ENCODE measurements around the gene ADAMTSL2.
"Not testable (repeated sequence)": the region's sequence is repeated elsewhere in the genome, so short reads cannot be mapped to it uniquely, and the experiment has no call there.

ADAMTSL2 gene

DNA sequence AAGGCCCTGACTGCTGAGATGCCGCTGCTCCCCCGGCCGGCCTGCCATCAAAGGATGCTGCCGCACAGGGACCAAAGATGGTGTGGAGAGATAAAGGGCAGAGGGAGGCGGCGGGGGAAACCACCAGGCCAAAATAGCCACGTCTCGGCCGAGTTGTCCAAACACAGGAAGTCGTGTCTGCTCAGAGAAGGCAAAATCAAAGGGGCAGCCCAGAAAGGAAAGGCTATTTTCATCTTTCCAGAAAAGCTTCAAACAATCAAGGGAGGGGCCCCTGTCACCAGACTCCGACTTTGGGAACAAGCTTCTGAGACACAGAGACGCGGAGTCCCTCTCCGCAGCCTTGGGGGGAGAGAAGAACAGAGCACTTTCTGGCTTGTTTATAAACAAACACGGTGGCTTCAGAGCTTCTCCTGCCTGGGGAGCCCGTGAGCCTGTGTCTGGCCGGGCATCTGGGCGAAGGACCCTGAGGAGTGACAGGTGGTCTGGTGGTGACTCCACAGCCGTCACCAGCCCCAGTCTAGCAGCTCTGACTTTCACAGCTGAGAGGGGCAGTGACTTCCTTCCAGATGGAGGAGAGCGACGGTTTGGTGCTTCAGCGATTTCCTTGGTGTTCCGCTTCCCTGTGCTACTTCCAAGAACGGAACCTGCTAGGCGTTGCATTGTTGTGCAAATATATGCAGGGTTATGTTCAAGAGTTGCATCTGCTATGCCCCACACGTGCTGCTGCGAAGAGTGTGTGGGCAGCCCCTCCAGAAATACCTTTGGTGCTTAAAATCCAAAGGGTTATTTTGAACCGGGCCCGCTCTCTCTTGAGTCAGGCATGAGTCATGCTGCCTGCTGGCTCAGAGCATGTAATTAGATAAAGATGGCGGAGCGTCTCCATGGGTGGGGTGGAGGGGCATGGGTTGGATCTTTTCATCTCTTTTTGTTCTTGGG lies 24.0 kb downstream of the ADAMTSL2 start:
- DNase-seq (ENCODE audit: low read depth in 2 of 2): no peak

DNA sequence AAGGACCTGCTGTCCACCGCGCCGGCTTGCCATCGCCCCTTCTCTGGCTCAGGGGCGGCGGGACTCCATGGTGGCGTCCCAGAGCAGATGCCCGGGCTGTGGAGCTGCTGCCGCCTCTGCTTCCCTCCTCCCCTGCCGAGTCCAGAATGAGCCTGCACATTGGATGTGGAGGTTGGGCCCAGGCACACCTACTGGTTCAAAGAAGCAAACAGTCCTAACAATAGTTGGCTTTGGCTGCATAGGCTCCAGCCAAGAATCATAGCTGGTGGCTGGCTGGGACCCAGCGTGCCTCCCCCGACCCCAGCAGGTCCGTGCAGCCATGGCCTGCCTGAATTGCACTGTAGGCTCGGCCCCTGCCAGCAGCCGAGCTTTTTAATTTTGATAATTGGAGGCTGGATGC lies 25.8 kb downstream of the ADAMTSL2 start:
- DNase-seq (ENCODE audit: low read depth in 2 of 2): no peak

DNA sequence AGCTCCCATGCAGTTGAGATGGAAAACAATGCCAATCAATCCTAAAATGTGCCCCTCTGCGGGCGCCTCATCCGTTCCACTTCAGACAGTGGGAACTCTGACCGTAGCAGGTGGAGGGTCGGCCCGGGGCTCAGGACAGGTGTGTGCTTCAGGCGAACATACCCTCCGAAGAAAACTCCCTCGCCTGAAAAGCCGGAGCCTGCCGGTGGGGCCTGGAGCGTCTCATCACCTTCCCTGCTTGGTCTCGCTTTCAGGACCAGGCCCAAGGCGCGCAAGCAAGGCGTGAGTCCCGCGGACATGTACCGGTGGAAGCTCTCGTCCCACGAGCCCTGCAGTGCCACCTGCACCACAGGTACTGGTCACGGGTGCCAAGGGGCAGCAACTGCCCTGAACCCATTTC lies 26.4 kb downstream of the ADAMTSL2 start:
- DNase-seq (ENCODE audit: low read depth in 2 of 2): no peak

DNA sequence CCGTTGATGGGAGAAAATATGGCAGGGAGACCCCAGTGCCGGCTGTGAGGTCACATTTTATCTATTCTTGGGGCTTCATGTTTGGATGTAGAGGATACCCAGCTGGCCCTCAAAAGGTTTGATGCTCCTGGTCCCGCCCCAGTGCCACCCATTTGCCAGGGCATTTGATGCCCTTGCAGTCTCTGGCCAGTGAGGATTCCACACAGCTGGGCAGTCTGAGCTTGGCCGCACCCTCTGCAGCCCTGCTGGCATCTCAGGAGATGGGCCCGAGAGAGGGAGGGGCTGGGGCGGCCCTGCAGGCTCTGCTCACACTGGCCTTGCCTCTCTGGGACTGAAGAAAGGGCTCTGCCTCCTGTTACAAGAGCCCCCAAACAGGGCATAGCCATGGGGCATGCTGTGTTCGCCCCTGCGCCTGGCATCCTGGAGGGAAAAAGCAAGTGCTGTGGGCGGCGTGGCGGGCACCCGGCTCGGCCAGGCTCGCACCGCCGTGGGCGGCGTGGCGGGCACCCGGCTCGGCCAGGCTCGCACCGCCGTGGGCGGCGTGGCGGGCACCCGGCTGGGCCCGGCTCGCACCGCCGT lies 27.6 kb downstream of the ADAMTSL2 start:
- DNase-seq (ENCODE audit: low read depth in 2 of 2): no peak

DNA sequence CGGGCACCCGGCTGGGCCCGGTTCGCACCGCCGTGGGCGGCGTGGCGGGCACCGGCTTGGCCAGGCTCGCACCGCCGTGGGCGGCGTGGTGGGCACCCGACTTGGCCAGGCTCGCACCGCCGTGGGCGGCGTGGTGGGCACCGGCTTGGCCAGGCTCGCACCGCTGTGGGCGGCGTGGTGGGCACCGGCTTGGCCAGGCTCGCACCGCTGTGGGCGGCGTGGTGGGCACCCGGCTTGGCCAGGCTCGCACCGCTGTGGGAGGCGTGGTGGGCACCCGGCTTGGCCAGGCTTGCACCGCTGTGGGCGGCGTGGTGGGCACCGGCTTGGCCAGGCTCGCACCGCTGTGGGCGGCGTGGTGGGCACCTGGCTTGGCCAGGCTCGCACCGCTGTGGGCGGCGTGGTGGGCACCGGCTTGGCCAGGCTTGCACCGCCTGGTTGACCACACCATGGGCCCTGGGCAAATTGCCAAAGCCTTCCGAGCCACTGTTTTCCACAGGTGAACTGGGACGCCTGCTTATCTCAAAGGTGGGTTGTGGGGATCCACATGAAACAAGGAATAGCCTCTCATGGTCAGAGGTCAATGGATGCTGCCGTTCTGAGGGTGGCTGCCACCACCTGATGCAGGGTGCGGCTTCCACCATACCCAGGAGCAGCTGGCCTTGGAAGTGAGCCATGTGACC lies 28.2 kb downstream of the ADAMTSL2 start:
- no peak for DNase-seq (ENCODE audit: low read depth in 2 of 2)

DNA sequence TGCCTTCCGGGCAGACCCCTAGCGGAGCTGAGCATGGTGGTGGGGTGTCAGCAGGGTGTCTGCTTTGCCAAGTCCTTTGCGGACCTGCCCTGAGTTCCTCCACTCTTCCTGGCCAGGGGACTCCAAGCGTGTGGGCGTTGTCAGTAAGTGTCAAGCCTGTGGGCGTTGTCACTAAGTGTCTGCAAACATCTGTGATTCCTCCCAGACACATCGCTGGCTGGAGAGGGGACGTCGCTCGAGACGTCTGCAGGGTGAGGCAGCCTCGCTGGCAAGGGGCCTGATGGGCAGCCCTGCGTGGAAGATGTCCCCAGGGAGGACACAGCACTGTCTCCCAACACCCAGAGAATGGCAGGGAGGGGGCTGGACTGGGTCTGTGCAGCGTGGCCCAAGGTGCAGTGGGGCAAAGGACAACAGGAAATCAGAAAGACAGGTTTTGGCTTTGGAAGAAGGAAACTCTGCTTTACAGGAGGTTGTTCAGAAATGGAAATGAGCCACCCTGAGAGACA lies 28.8 kb downstream of the ADAMTSL2 start:
- DNase-seq (ENCODE audit: low read depth in 2 of 2): no peak

DNA sequence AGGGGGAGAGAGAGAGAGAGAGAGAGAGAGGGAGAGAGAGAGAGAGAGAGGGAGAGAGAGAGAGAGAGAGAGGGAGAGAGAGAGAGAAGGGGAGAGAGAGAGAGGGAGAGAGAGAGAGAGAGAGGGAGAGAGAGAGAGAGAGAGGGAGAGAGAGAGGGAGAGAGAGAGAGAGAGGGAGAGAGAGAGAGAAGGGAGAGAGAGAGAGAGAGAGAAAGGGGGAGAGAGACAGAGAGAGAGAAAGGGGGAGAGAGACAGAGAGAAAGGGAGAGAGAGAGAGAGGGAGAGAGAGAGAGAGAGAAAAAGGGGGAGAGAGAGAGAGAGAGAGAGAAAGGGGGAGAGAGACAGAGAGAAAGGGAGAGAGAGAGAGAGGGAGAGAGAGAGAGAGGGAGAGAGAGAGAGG lies 29.3 kb downstream of the ADAMTSL2 start:
- DNase-seq (ENCODE audit: low read depth in 2 of 2): not testable (repeated sequence)

DNA sequence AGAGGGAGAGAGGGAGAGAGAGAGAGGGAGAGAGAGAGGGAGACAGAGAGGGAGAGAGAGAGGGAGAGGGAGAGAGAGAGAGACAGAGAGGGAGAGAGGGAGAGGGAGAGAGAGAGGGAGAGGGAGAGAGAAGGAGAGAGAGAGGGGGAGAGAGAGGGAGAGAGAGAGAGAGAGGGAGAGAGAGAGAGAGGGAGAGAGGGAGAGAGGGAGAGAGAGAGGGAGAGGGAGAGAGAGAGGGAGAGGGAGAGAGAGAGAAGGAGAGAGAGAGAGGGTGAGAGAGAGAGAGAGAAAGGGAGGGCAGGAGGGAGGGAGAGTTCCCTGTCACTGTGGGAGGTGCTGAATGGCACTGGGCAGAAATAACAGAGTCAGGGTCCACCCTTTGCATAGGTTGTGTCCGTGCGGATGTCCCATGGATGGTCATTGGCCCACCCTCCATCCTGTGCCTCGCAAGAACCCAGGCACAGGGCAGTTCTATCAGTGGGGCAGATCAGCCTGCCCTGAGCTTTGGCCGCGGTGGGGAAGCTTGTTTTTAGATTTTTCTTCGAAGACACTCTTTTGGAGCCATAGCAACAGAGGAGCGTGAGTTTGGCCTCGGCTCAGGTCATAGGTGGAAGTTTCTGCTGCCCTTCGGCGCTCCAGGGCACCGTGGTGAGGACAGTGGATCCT lies 30.1 kb downstream of the ADAMTSL2 start:
- no peak for DNase-seq (ENCODE audit: low read depth in 2 of 2)

DNA sequence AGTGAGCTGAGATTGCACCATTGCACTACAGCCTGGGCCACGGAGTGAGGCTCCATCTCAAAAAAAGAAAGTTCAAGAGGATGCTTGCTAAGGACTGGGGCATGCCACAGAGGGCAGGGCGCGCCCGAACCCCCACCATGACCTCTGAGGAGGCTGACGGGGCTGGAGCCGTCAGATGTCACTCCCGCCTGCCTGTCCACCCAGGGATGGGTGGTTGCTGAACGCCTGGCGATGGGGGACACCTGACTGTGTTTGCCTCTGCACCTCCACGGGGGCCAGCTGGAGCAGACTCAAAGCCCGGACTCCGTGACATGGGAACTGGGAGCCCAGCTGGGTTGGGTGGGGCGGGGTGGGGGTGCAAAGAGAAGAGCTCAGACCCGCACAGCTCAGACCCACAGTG lies 31.9 kb downstream of the ADAMTSL2 start:
- DNase-seq (ENCODE audit: low read depth in 2 of 2): no peak

DNA sequence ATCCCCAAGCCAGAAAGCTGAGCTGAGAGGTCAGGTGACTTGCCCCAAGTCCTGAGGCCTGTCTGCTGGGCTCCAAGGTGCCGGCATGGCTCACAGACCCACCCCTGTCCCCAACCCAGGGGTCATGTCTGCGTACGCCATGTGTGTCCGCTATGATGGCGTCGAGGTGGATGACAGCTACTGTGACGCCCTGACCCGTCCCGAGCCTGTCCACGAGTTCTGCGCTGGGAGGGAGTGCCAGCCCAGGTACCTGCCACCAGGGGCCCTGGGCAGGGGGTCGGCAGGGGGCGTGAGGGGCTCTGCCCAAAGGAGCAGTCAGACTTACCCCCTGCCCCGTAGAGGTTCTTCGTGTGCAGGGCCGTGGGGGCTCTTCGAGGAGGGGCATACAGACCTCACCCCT lies 32.3 kb downstream of the ADAMTSL2 start:
- no peak for DNase-seq (ENCODE audit: low read depth in 2 of 2)

DNA sequence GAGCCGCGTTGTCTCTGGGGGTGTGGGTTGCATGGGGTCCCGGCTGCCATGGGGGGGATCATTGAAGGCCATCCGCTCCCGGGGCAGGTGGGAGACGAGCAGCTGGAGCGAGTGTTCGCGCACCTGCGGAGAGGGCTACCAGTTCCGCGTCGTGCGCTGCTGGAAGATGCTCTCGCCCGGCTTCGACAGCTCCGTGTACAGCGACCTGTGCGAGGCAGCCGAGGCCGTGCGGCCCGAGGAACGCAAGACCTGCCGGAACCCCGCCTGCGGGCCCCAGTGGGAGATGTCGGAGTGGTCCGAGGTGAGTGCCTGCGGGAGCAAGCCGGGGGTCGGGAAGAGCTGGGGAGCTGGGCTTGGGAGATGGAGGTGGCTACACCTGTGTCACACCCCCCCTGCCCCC lies 33.7 kb downstream of the ADAMTSL2 start:
- DNase-seq (ENCODE audit: low read depth in 2 of 2): no peak

DNA sequence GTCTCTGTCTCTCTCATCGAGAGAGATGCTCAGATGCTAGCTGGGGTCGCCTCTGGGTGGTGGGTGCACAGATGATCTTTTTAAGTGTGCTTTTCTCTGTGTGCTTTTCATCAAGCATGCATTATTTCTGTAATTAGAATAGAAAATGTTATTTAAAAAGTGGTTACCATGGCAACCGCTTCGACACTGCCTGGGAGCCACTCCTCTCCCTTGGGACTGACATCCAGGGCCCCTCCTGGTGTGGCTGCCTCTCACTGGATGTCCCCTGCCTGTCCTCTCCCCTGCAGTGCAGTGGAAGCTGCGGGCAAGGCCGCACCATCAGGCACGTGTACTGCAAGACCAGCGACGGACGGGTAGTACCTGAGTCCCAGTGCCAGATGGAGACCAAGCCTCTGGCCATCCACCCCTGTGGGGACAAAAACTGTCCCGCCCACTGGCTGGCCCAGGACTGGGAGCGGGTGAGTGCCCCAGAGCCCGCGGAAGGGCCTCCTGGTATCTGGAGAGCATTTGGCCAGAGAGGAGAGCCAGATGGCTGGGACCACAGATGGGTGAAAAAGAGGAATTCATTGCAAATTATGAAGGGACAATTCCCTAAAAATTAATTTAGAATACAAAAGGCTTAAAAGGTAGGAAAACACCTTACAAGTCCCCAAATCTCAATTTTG lies 34.7 kb downstream of the ADAMTSL2 start:
- no peak for DNase-seq (ENCODE audit: low read depth in 2 of 2)

DNA sequence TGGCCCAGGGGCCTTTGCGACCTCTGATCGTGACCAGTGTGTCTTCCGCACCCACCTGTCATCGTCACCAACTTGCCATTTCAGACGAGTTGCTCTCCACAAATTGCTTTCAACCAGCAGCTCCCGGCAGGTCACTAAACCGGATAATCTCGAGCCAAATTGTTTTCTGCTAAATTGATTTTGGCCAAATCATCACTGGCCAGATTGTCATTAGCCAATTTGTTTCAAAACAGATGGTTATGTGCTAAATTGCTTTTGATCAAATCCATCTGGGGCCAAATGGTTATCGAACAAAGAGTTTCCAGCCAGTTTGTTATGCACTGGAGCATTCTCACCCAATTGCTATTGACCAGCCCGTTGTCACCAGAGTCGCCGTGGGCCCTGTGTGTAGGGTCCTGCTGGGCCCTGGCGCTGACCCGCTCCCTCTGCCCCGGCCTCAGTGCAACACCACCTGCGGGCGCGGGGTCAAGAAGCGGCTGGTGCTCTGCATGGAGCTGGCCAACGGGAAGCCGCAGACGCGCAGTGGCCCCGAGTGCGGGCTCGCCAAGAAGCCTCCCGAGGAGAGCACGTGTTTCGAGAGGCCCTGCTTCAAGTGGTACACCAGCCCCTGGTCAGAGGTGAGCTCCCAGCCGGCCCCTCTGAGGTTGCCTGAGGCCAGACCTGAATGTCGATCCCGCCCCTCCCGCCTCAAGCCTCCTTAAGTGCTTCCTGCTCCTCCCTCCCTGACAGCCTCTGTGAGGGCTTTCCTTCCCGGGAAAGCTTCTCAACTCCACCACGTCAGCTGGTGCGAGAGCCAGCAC lies 35.6 kb downstream of the ADAMTSL2 start:
- no peak for DNase-seq (ENCODE audit: low read depth in 2 of 2)

DNA sequence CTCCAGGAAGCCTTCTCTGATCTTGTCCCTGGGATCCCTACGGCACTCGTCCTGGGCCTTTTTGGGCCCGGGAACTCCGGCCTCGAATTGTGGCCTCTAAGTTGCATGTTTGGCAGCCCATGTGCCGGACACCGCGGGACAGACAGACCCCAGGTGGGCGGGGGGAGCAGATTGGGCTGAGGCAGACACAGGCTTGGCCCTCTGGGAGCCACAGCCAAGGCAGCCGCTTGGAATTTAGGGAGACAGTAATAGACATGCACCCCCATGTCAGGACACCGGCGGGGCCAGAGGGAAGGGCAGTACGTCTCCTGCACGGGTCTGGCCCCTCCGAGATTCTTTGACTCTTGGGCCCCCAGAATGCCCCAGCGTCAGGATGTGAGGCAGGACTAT lies 36.2 kb downstream of the ADAMTSL2 start:
- DNase-seq (ENCODE audit: low read depth in 2 of 2): no peak

DNA sequence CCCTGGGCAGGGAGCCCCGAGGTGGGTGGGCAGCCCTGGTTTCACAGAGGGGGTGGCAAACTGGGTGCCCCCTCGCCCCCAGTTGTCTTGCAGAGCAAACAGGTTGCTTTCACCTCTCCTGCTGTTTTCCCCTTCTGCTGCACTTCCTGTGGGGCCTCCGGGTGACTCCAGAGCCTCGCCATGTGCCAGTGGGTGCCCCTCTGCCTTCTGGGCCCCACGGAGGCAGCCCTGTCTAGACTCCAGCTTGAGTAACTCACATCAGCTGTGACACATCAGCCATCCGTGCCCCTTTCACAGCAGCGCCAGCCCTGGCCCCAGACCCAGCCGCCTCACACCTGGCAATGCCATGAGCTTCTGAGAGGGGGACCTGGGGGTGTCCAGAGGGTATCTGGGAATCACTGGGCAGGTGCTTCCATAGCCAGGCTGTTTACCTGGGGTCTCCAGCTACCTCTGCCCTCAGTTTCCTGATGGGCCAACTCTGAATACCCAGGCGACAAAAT lies 36.9 kb downstream of the ADAMTSL2 start:
- no peak for DNase-seq (ENCODE audit: low read depth in 2 of 2)

DNA sequence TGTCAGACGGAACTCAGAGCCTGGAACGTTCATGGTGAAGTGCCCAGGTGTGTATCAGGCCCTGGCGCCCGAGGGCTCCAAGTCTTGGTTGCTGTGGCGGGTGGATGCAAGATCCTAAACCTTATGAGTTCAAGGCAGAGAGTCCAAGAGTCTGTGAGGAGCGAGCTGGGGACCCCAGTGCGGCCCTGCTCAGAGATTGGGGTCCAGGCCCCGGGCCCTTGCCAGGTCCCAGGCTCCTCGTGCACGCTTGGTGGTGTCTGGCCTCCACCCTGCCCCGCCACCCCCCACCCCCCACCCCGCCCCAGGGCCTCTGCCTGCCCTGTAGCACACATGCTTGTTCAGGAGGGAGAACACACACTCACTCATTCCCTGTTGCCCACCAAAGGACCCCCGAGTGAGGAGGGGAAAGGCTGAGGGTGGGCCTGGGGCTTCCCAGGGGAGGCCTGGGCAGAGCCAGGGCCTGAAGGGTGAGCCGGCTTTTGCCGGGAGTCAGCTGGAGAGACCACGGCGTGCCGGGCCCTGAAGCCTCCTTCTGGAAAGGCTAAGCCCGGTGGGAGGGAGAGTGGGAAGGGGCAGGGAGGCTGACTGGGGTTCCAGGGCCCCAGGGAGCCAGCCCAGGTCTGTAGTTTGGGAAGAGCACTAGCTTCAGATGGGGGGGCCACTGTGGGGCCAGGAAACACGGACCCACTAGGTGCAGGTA lies 37.5 kb downstream of the ADAMTSL2 start:
- no peak for DNase-seq (ENCODE audit: low read depth in 2 of 2)

DNA sequence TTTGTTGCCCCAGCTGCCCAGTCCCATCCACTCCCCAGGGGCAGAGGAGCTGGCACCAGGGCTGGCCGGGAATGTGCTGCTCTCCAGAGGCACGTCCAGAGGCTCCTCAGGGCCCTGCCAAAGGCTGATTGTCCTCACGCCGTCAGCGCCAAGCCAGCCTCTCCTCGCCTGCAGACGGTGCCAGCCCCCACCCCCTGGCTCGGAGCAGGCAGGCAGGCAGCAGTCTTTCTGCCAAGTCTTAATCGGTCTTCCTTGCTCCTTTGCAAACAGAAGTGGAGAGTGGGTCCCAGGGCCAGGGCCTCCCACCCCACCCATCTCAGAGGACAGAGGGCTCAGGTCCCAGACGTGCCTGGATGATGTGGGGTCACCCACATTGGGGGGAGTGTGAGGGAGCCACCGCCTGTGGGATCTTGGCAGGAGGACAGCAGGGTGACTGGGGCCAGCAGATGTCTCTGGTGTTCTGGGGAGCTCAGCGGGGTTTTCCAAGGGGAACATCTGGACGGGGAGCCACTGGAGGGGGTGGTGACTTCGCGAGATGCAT lies 38.4 kb downstream of the ADAMTSL2 start:
- no peak for DNase-seq (ENCODE audit: low read depth in 2 of 2)

DNA sequence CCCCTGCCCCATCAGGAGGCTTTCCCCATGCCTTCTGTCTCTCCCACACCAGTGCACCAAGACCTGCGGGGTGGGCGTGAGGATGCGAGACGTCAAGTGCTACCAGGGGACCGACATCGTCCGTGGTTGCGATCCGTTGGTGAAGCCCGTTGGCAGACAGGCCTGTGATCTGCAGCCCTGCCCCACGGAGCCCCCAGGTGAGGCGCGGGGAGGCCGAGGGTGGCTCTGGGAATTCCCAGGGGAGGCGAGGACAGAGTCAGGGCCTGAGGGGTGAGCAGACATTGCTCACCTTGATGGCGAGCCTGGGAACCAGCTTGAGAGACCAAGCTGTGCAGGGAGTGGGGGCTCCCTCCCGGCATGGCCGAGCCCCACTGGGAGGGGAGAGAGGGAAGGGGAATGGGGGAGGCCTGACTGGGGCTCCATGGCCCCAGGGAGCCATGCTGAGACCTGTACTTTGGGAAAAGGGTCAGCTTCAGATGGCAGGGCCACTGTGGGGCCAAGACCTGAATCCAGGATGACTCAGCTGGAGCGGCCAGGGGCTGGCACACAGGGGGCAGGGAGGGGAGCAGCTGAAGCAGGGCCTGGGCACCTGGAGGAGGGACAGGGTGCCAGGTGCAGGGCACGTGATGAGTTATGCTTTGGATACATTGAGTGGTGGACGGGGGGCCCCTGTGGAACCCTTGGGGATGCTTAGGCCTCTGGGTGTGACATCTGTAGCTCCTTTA lies 39.4 kb downstream of the ADAMTSL2 start:
- DNase-seq (ENCODE audit: low read depth in 2 of 2): no peak

DNA sequence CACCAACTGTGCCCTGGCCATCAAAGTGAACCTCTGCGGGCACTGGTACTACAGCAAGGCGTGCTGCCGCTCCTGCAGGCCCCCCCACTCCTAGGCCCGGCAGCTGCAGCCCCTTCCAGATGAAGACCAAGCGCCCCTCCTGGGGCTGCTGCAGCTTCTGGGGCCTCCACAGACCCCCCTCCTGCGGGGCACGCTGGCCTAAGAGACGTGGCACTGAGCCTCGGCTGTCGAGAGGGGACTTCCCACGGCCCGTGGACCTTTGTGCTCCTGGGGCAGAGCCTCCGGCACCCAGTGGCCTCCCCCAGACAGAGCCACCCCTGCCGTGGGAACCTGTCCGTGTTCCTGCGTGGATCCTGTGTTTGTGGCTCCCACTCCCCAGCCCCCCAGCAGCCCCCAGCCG lies 40.3 kb downstream of the ADAMTSL2 start:
- DNase-seq (ENCODE audit: low read depth in 2 of 2): no peak
